HS-5 (cell line): Measurements from ENCODE around the gene SLC9A2.

Experiments used
- DNase-seq: peaks from one replicate; pipeline ENCODE4 v3.0.0-alpha.2; 2012; ENCODE audit warnings: low read depth

SLC9A2 gene

GRCh38 chr2:102672107-102672776, 52.9 kb downstream of the SLC9A2 start:
- DNase-seq = no peak

GRCh38 chr2:102674370-102674769, 55.0 kb downstream of the SLC9A2 start:
- DNase-seq = no peak

- no peak for DNase-seq
These were observed 55.5 kb downstream of the SLC9A2 start for GRCh38 chr2:102674836-102675235.

- peak; percentile 5 for DNase-seq
These were observed 58.2 kb downstream of the SLC9A2 start for GRCh38 chr2:102677244-102678215.

- no peak for DNase-seq
These were observed 59.1 kb downstream of the SLC9A2 start for GRCh38 chr2:102678442-102678841.

GRCh38 chr2:102686479-102687439, 67.4 kb downstream of the SLC9A2 start:
- no peak for DNase-seq

GRCh38 chr2:102690012-102690411, 70.7 kb downstream of the SLC9A2 start:
- DNase-seq = no peak

- no peak for DNase-seq
These were observed 77.1 kb downstream of the SLC9A2 start for GRCh38 chr2:102696463-102696862.

GRCh38 chr2:102698369-102699111, 79.2 kb downstream of the SLC9A2 start:
- DNase-seq = no peak

- DNase-seq = no peak
These were observed 84.0 kb downstream of the SLC9A2 start for GRCh38 chr2:102703305-102703704.

- no peak for DNase-seq
These were observed 84.4 kb downstream of the SLC9A2 start for GRCh38 chr2:102703748-102704147.

- DNase-seq = no peak
These were observed 85.2 kb downstream of the SLC9A2 start for GRCh38 chr2:102704531-102704930.

- no peak for DNase-seq
These were observed 88.7 kb downstream of the SLC9A2 start for GRCh38 chr2:102707796-102708695.

- peak; percentile 20 for DNase-seq
These were observed 89.7 kb downstream of the SLC9A2 start for GRCh38 chr2:102708847-102709559.

- DNase-seq = peak; percentile 26
These were observed 98.1 kb downstream of the SLC9A2 start for GRCh38 chr2:102717308-102718018.

- DNase-seq = no peak
These were observed 99.3 kb downstream of the SLC9A2 start for GRCh38 chr2:102718387-102719316.

- DNase-seq = no peak
These were observed 104.7 kb downstream of the SLC9A2 start for GRCh38 chr2:102724016-102724490.

- DNase-seq = no peak
These were observed 105.2 kb downstream of the SLC9A2 start for GRCh38 chr2:102724553-102724952.
